ENCODE data around the gene APOL6. TPM values are rescaled to one million over a fixed set of nuclear protein-coding genes. Genes with fewer than 3 reads are reported as not detected.

Gene APOL6
- total and polyA plus RNA-seq, 2 donors (not counting 3 experiments of a cell fraction or from before 2014, with no cell fraction given): 0.33 to 3.0 TPM

- peaks cover 8 to 15% of the 10 kb centered on the region in 2 experiments for H3K27me3 ChIP-seq (ENCODE audit: control insufficient read depth in 2 of 2, insufficient read depth in 2 of 2, low read length in 2 of 2)
- intact Hi-C loops (cut with micrococcal nuclease) (no loop called here), dilution Hi-C loops (cut with MboI; ENCODE audit: extremely low pct_ligation_motif_present, low sequenced_read_pairs) (no loop called here)
- CTCF ChIA-PET: interaction anchor here (1.5 kb wide), 1 partner anchor 184 kb away, joined by 3 read pairs; no protein-coding TSS in a partner anchor
- H3K9me3 ChIP-seq (replicated peaks; ENCODE audit: control insufficient read depth, insufficient read depth, low read length): no peaks in the 10 kb centered on the region
- TF ChIP-seq POLR2AphosphoS5 (IDR thresholded peaks at IDR 0.05; ENCODE audit: insufficient read depth, low read depth, low read length) (no peak), MAX (IDR thresholded peaks at IDR 0.05; ENCODE audit: insufficient read depth, insufficient read length) (no peak), EZH2 (IDR thresholded peaks at IDR 0.05; ENCODE audit: borderline replicate concordance, low read depth, low read length, severe bottlenecking) (no peak)
- H3K4me1 ChIP-seq (ENCODE audit: control insufficient read depth, extremely low read depth, insufficient read depth, low read length): no peaks in the 10 kb centered on the region
- no peak overlapping the region for H3K4me3 ChIP-seq (replicated peaks in 1 of 3; ENCODE audit: insufficient read depth in 1 of 3, low read depth in 1 of 3, low read length in 3 of 3)
- no peak overlapping the region for H2AFZ ChIP-seq (ENCODE audit: low read depth, low read length)
- POLR2A ChIA-PET: no interaction called here
- DNase-seq (ENCODE audit: low read depth, low spot score) (no peak), FAIRE-seq (no peak)
- BruUV-seq (replicated peaks): no TSS peak
- no peak overlapping the region for H3K9ac ChIP-seq (replicated peaks; ENCODE audit: extremely low read depth, insufficient read depth, low read length)
- H3K27ac ChIP-seq (ENCODE audit: insufficient read depth, low read depth, low read length): no peak overlapping the region
- no peak overlapping the region for H3K4me2 ChIP-seq (ENCODE audit: insufficient read depth, low read length)
- no peaks in the 10 kb centered on the region for H4K20me1 ChIP-seq (replicated peaks; ENCODE audit: control insufficient read depth, extremely low read depth, insufficient read depth, low read length)
- H3K79me2 ChIP-seq (ENCODE audit: control insufficient read depth, insufficient read depth, low read length): no peaks in the 10 kb centered on the region
- H3K9me1 ChIP-seq (replicated peaks; ENCODE audit: control insufficient read depth, extremely low read depth, insufficient read depth, low read length): no peaks in the 10 kb centered on the region
- H3K36me3 ChIP-seq (ENCODE audit: control insufficient read depth in 2 of 2, extremely low read depth in 1 of 2, insufficient read depth in 2 of 2, low read length in 2 of 2): no peaks in the 10 kb centered on the region
These were observed 33.8 kb upstream of the APOL6 start for GRCh38 chr22:35614404-35614803.

GRCh38 chr22:35615156-35615555 lies 33.1 kb upstream of the APOL6 start:
- H3K4me3 ChIP-seq (replicated peaks in 1 of 3; ENCODE audit: insufficient read depth in 1 of 3, low read depth in 1 of 3, low read length in 3 of 3): no peak overlapping the region
- H3K27ac ChIP-seq (ENCODE audit: insufficient read depth, low read depth, low read length): no peak overlapping the region
- no peaks in the 10 kb centered on the region for H3K9me3 ChIP-seq (replicated peaks; ENCODE audit: control insufficient read depth, insufficient read depth, low read length)
- FAIRE-seq: no peak
- H3K9ac ChIP-seq (replicated peaks; ENCODE audit: extremely low read depth, insufficient read depth, low read length): no peak overlapping the region
- dilution Hi-C loops (cut with MboI; ENCODE audit: extremely low pct_ligation_motif_present, low sequenced_read_pairs) (no loop called here), intact Hi-C loops (cut with micrococcal nuclease) (no loop called here)
- POLR2A ChIA-PET: no interaction called here
- peaks cover 10 to 15% of the 10 kb centered on the region in 2 experiments for H3K27me3 ChIP-seq (ENCODE audit: control insufficient read depth in 2 of 2, insufficient read depth in 2 of 2, low read length in 2 of 2)
- TF ChIP-seq GATA2 (IDR thresholded peaks at IDR 0.05; ENCODE audit: insufficient read depth, insufficient read length, low read depth, low read length): no peak
- TF ChIP-seq FOS (IDR thresholded peaks at IDR 0.05; ENCODE audit: borderline replicate concordance, insufficient read depth, low read length): no peak
- TF ChIP-seq POLR2A (IDR thresholded peaks at IDR 0.05; ENCODE audit: low read depth, low read length): no peak
- no peak for TF ChIP-seq POLR2AphosphoS5 (IDR thresholded peaks at IDR 0.05; ENCODE audit: insufficient read depth, low read depth, low read length)
- no peak for TF ChIP-seq MAX (IDR thresholded peaks at IDR 0.05; ENCODE audit: insufficient read depth, insufficient read length)
- no peak for TF ChIP-seq MYC (IDR thresholded peaks at IDR 0.05; ENCODE audit: low read depth, low read length)
- TF ChIP-seq JUN (IDR thresholded peaks at IDR 0.05; ENCODE audit: borderline replicate concordance, insufficient read depth, insufficient read length, low read depth): no peak
- TF ChIP-seq EZH2 (IDR thresholded peaks at IDR 0.05; ENCODE audit: borderline replicate concordance, low read depth, low read length, severe bottlenecking): no peak
- no peak for TF ChIP-seq CTCF (IDR thresholded peaks at IDR 0.05; ENCODE audit: extremely low read depth in 1 of 2, insufficient read depth in 1 of 2, low read depth in 1 of 2, low read length in 2 of 2)
- H3K4me2 ChIP-seq (ENCODE audit: insufficient read depth, low read length): no peak overlapping the region
- H2AFZ ChIP-seq (ENCODE audit: low read depth, low read length): no peak overlapping the region
- no peaks in the 10 kb centered on the region for H3K4me1 ChIP-seq (ENCODE audit: control insufficient read depth, extremely low read depth, insufficient read depth, low read length)
- no peaks in the 10 kb centered on the region for H3K9me1 ChIP-seq (replicated peaks; ENCODE audit: control insufficient read depth, extremely low read depth, insufficient read depth, low read length)
- H3K79me2 ChIP-seq (ENCODE audit: control insufficient read depth, insufficient read depth, low read length): no peaks in the 10 kb centered on the region
- BruUV-seq (replicated peaks): no TSS peak
- no peak for DNase-seq (ENCODE audit: low read depth, low spot score)
- H3K36me3 ChIP-seq (ENCODE audit: control insufficient read depth in 2 of 2, extremely low read depth in 1 of 2, insufficient read depth in 2 of 2, low read length in 2 of 2): no peaks in the 10 kb centered on the region
- H4K20me1 ChIP-seq (replicated peaks; ENCODE audit: control insufficient read depth, extremely low read depth, insufficient read depth, low read length): no peaks in the 10 kb centered on the region
- CTCF ChIA-PET: no interaction called here
